ENCODE measurements around the gene CAPNS2.

CAPNS2 gene

DNA sequence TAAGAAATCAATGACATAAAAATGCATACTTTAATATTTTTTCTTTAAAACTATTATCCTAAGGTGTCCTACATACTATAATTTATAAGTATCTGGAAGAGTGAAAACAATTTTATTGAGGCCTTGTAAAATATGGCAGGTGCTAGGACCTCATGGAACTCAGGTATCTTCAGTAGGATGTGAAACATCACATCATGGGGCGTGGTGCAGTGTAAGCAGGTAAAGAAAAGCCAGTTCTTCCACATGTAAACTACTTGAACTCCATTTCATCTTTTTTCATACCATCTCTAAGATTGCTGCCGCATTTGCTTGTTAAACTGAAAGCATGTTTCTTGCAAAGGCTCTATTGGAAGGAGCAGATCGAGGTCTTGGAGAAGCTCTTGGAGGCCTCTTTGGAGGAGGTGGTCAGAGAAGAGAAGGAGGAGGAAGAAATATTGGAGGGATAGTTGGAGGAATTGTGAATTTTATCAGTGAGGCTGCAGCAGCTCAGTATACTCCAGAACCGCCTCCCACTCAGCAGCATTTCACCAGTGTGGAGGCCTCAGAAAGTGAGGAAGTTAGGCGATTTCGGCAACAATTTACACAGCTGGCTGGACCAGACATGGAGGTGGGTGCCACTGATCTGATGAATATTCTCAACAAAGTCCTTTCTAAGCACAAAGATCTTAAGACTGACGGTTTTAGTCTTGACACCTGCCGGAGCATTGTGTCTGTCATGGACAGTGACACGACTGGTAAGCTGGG lies at the start of gene CAPNS2:
Gene CAPNS2, plus strand, starts transcription at position 253 of the 744 bp plus-strand sequence. Its CDS starts 73 bp downstream, at position 326.
- Histone ChIP-seq H3K9me3 (ENCODE audit: low read length) (no peaks in the 10 kb centered on the region), H3K4me3 (ENCODE audit: low read depth in 1 of 2, low read length in 2 of 2) (no peak within 1 kb of the TSS), H3K4me1 (ENCODE audit: insufficient read depth, low read length) (peaks cover 12% of the 10 kb centered on the region), H3K36me3 (ENCODE audit: insufficient read depth, low read length) (no peaks in the 10 kb centered on the region), H3K27ac (ENCODE audit: low read depth, low read length) (no peak within 1 kb of the TSS), H3K9ac (ENCODE audit: low read length) (no peak within 1 kb of the TSS), H3K27me3 (ENCODE audit: control insufficient read depth in 1 of 2, insufficient read depth in 2 of 2, low read length in 2 of 2) (no peaks in the 10 kb centered on the region)

DNA sequence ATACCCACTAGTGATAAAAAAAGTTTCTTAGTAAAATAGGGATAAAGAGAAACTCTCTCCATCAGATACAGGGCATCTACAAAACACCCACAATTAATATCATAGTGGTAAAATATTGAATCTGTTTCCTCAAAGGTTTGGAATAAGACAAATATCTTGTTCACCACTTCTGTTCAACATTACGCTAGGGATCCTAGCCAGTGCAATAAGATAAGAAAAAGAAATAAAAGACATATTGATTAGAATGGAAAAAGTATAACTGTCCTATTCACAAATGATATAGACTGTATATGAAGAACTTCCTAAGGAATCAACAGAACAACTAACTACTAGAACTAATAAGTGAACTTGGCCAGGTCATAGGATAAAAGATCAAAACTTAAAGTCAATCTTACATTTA lies 44.7 kb upstream of the CAPNS2 start:
- H3K27me3 ChIP-seq (ENCODE audit: control insufficient read depth in 1 of 2, insufficient read depth in 2 of 2, low read length in 2 of 2): no peaks in the 10 kb centered on the region
- no peaks in the 10 kb centered on the region for H3K36me3 ChIP-seq (ENCODE audit: insufficient read depth, low read length)
- H3K4me3 ChIP-seq (ENCODE audit: low read depth in 1 of 2, low read length in 2 of 2): no peak overlapping the region

DNA sequence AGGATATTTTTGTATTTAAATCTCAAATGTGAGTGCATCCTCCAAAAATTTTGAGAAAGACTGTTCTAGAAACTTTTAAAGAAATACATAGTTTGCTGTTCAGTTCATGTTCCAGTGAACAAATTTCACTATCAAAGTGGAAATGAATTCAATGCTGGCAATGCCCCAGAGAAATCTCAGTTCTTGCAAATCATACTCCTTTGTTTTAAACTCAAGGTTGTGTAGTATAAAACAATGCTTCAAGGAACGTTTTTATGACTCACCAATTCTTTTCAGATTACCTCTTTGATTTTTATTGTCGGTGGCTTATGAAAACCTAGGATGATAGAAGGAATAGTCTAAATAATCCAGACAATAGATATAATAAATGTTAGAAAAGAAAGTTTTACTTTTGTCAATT lies 40.0 kb upstream of the CAPNS2 start:
- Histone ChIP-seq H3K4me1 (ENCODE audit: insufficient read depth, low read length) (no peaks in the 10 kb centered on the region), H3K9me3 (ENCODE audit: low read length) (peaks cover 10% of the 10 kb centered on the region), H3K4me3 (ENCODE audit: low read depth in 1 of 2, low read length in 2 of 2) (no peak overlapping the region), H3K27me3 (ENCODE audit: control insufficient read depth in 1 of 2, insufficient read depth in 2 of 2, low read length in 2 of 2) (no peaks in the 10 kb centered on the region), H3K9ac (ENCODE audit: low read length) (no peak overlapping the region), H3K27ac (ENCODE audit: low read depth, low read length) (no peak overlapping the region), H3K36me3 (ENCODE audit: insufficient read depth, low read length) (no peaks in the 10 kb centered on the region)

More for the DNA sequence above, 44.7 kb upstream of the CAPNS2 start:
- Histone ChIP-seq H3K4me1 (ENCODE audit: insufficient read depth, low read length) (no peaks in the 10 kb centered on the region), H3K27ac (ENCODE audit: low read depth, low read length) (no peak overlapping the region), H3K9ac (ENCODE audit: low read length) (no peak overlapping the region), H3K9me3 (ENCODE audit: low read length) (peaks cover 10% of the 10 kb centered on the region)

DNA sequence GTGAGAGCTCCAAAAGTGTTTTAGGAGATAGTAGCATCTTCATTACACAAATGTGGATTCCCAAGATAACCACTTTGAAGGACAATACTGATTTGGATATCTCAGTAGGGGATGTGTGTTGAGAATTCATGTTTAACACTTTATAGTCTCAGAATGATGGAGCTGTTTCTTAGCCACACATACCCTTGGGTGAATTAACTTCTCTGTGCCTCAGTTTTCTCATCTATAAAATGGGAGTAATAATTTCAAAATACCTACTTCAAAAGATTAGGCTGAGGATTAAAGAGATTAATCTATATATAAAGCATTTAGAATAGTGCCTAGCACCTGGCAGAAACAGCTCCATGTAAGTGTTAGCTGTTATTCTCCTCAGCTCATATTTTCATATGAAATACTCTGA lies 38.6 kb upstream of the CAPNS2 start:
- Histone ChIP-seq H3K9ac (ENCODE audit: low read length) (no peak overlapping the region), H3K27me3 (ENCODE audit: control insufficient read depth in 1 of 2, insufficient read depth in 2 of 2, low read length in 2 of 2) (no peaks in the 10 kb centered on the region), H3K36me3 (ENCODE audit: insufficient read depth, low read length) (no peaks in the 10 kb centered on the region), H3K27ac (ENCODE audit: low read depth, low read length) (no peak overlapping the region), H3K4me1 (ENCODE audit: insufficient read depth, low read length) (no peaks in the 10 kb centered on the region), H3K9me3 (ENCODE audit: low read length) (no peaks in the 10 kb centered on the region), H3K4me3 (ENCODE audit: low read depth in 1 of 2, low read length in 2 of 2) (no peak overlapping the region)

DNA sequence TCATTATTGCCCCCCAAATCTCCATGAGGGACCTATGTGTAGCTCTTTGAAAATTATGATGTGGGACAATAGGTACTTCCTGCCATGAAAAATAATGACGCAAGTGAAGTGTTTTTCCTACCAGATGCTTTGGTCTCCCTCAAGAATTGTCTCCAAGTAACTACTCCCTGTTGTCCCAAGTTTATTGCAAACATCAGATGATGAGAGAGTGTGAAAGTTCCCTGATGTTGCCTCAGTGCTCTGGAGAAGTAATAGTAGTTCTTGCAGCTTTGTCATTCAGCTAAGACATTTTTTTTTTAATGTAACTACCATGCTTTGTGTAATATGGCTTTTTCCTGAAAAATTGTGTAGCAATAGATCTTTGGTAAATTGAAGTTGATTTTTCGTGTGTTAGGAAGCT lies 37.5 kb upstream of the CAPNS2 start:
- Histone ChIP-seq H3K27me3 (ENCODE audit: control insufficient read depth in 1 of 2, insufficient read depth in 2 of 2, low read length in 2 of 2) (no peaks in the 10 kb centered on the region), H3K9me3 (ENCODE audit: low read length) (no peaks in the 10 kb centered on the region), H3K9ac (ENCODE audit: low read length) (no peak overlapping the region), H3K4me3 (ENCODE audit: low read depth in 1 of 2, low read length in 2 of 2) (no peak overlapping the region), H3K4me1 (ENCODE audit: insufficient read depth, low read length) (no peaks in the 10 kb centered on the region), H3K27ac (ENCODE audit: low read depth, low read length) (no peak overlapping the region), H3K36me3 (ENCODE audit: insufficient read depth, low read length) (no peaks in the 10 kb centered on the region)

DNA sequence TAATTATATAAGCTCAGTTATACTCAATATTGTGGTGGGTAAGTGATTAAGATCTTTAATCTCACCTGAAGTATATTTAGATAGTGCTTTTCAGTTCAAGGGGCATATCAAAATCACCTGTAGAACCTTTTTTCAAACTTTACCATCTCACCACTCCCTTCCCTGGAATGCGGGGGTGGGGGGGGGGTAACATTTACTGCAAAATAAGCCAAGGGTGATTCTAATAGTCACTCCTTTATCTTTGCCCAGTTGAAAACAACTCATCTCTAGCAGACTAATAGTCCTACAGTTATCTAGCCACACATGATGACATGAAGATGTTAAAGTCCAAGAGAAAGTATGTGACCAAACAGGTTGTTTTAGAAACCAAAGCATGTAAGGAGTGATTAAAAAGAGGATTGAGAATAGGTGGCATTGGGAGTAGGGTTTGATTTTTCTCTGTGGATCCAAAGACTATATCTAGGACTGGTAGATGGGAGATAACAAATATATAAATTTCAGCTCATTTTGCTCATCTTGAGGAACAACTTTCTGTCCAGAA lies 36.1 kb upstream of the CAPNS2 start:
- Histone ChIP-seq H3K27ac (ENCODE audit: low read depth, low read length) (no peak overlapping the region), H3K36me3 (ENCODE audit: insufficient read depth, low read length) (no peaks in the 10 kb centered on the region), H3K4me1 (ENCODE audit: insufficient read depth, low read length) (no peaks in the 10 kb centered on the region), H3K9me3 (ENCODE audit: low read length) (no peaks in the 10 kb centered on the region), H3K4me3 (ENCODE audit: low read depth in 1 of 2, low read length in 2 of 2) (no peak overlapping the region), H3K27me3 (ENCODE audit: control insufficient read depth in 1 of 2, insufficient read depth in 2 of 2, low read length in 2 of 2) (no peaks in the 10 kb centered on the region), H3K9ac (ENCODE audit: low read length) (no peak overlapping the region)

DNA sequence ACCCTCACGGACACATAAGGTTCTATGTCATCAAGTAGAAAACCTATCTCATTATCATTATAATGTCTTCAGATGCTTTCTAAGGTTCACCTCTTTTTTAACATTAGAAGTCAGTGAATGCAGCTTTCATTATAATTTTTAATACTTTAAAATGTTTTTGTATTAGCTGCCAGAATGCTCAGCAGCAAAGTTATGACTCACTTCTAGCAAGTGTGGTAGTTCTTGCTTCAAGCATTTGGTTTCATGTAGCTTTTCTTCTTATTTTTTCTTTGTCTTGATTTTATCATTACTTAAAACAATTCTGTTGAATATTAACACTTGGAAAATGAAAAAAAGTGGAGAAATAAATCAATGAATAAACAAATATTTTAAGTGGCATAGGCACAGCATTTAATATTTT lies 34.3 kb upstream of the CAPNS2 start:
- no peak overlapping the region for H3K27ac ChIP-seq (ENCODE audit: low read depth, low read length)
- no peaks in the 10 kb centered on the region for H3K4me1 ChIP-seq (ENCODE audit: insufficient read depth, low read length)
- no peak overlapping the region for H3K9ac ChIP-seq (ENCODE audit: low read length)
- no peaks in the 10 kb centered on the region for H3K9me3 ChIP-seq (ENCODE audit: low read length)
- no peak overlapping the region for H3K4me3 ChIP-seq (ENCODE audit: low read depth in 1 of 2, low read length in 2 of 2)
- H3K27me3 ChIP-seq (ENCODE audit: control insufficient read depth in 1 of 2, insufficient read depth in 2 of 2, low read length in 2 of 2): no peaks in the 10 kb centered on the region
- H3K36me3 ChIP-seq (ENCODE audit: insufficient read depth, low read length): no peaks in the 10 kb centered on the region

DNA sequence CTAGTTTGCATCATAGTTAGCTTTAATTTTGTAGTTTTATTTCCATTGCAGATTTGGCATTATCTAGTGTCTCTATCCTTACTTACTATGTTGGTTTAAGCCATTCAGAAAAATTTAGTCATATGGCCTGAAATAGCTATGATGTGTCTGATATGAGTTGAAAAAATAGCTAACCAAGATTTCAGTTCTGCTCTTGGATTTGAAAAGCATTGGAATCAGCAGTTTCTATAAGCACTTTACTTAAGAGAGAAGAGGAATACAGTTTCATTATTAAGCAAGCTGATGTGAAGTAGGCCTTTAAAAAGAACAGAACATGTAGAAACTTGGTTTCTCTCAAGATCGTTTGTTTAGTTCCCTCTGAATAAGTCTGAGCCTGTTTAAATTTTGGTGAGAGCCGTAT lies 31.7 kb upstream of the CAPNS2 start:
- Histone ChIP-seq H3K9ac (ENCODE audit: low read length) (no peak overlapping the region), H3K9me3 (ENCODE audit: low read length) (no peaks in the 10 kb centered on the region), H3K27ac (ENCODE audit: low read depth, low read length) (no peak overlapping the region), H3K36me3 (ENCODE audit: insufficient read depth, low read length) (no peaks in the 10 kb centered on the region), H3K4me3 (ENCODE audit: low read depth in 1 of 2, low read length in 2 of 2) (no peak overlapping the region), H3K27me3 (ENCODE audit: control insufficient read depth in 1 of 2, insufficient read depth in 2 of 2, low read length in 2 of 2) (no peaks in the 10 kb centered on the region), H3K4me1 (ENCODE audit: insufficient read depth, low read length) (no peaks in the 10 kb centered on the region)

DNA sequence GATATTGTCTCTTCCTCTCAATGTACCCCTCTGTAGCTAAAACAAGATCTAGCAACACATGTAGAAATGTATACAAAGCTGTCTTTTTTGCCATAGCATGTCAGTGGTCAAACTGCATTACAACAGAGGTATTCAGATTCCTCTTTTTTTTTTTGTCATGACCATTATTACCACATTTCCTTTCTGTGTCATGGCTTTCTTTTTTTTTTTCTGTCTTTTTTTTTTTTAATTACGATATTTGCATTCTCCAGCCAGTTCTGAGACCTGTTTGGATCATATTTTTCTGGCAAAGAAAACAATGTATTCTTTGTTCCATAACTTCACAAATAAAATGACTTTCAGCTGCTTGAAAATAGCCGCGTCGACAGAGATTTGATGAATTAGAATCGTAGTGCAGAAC lies 27.4 kb upstream of the CAPNS2 start:
- Histone ChIP-seq H3K4me3 (ENCODE audit: low read depth in 1 of 2, low read length in 2 of 2) (no peak overlapping the region), H3K9ac (ENCODE audit: low read length) (no peak overlapping the region), H3K27me3 (ENCODE audit: control insufficient read depth in 1 of 2, insufficient read depth in 2 of 2, low read length in 2 of 2) (no peaks in the 10 kb centered on the region), H3K4me1 (ENCODE audit: insufficient read depth, low read length) (no peaks in the 10 kb centered on the region), H3K9me3 (ENCODE audit: low read length) (no peaks in the 10 kb centered on the region), H3K27ac (ENCODE audit: low read depth, low read length) (no peak overlapping the region), H3K36me3 (ENCODE audit: insufficient read depth, low read length) (no peaks in the 10 kb centered on the region)

DNA sequence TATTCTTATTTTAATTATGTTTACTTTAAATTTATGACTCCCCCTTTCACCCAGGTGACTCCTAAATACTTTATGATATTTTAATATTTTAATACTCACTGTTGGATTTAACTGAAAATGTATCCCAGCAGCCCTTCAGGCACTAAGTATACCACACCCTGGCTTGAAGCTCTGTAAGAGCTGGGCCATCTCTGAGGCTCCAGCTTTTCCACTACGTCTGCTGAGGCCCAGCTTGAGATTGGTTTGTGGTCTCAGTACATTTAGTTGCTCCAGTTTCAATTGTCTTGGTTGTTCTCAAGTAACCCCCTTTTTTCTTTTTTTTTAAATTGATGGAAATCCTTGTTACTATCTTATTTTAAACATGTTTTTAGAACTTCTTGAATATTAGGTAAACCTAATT lies 27.0 kb upstream of the CAPNS2 start:
- Histone ChIP-seq H3K27me3 (ENCODE audit: control insufficient read depth in 1 of 2, insufficient read depth in 2 of 2, low read length in 2 of 2) (no peaks in the 10 kb centered on the region), H3K4me3 (ENCODE audit: low read depth in 1 of 2, low read length in 2 of 2) (no peak overlapping the region), H3K4me1 (ENCODE audit: insufficient read depth, low read length) (no peaks in the 10 kb centered on the region), H3K9me3 (ENCODE audit: low read length) (no peaks in the 10 kb centered on the region), H3K9ac (ENCODE audit: low read length) (no peak overlapping the region), H3K27ac (ENCODE audit: low read depth, low read length) (no peak overlapping the region), H3K36me3 (ENCODE audit: insufficient read depth, low read length) (no peaks in the 10 kb centered on the region)

DNA sequence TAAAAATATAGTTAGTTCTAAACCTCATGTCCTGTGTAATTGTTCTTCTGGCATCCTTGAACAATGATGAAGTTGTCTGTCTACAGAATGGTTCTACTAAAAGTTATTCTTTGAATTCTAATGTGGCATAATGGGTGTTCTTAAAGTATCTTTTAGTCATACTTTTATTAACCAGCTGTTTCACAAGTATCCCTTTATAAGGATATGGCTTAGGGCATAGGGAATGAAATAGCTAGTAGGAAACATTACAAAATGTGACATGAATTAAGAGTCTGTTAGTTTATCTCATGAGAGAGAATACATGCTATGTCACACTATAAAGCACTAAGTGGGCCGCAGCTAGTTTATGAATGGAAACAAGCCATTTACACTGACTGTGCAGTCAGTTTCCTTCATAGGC lies 26.3 kb upstream of the CAPNS2 start:
- Histone ChIP-seq H3K9me3 (ENCODE audit: low read length) (no peaks in the 10 kb centered on the region), H3K4me3 (ENCODE audit: low read depth in 1 of 2, low read length in 2 of 2) (no peak overlapping the region), H3K36me3 (ENCODE audit: insufficient read depth, low read length) (no peaks in the 10 kb centered on the region), H3K9ac (ENCODE audit: low read length) (no peak overlapping the region), H3K27ac (ENCODE audit: low read depth, low read length) (no peak overlapping the region), H3K4me1 (ENCODE audit: insufficient read depth, low read length) (no peaks in the 10 kb centered on the region), H3K27me3 (ENCODE audit: control insufficient read depth in 1 of 2, insufficient read depth in 2 of 2, low read length in 2 of 2) (no peaks in the 10 kb centered on the region)

DNA sequence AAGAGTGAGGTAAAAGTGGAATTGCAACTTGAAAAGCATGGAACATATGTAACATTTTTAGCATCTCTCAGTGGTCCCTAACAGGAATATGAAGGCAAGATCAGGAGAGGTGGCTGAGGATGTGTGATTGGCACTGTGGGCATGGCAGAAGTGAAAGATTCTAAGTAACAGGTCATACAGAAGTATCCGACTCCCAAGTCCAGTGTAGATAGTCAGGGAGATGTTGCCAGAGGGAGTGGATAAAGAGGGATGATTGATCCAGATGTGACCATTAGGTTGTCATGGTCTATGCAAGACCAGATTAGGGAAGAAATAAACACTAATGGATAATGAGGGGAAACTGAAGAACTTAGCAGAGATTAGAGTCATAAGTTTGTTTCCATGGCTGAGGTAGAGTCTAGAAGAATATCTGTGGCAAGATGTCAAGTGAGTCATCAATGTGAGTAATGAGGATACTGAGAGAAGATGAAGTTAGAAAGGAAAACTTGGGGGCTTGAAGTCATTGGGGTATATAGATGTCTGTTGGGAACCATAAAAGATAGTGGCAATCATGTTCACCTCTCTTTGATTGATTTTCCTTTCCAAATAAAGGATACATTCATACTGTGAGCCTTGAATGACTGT lies 23.9 kb upstream of the CAPNS2 start:
- Histone ChIP-seq H3K27me3 (ENCODE audit: control insufficient read depth in 1 of 2, insufficient read depth in 2 of 2, low read length in 2 of 2) (no peaks in the 10 kb centered on the region), H3K27ac (ENCODE audit: low read depth, low read length) (no peak overlapping the region), H3K4me1 (ENCODE audit: insufficient read depth, low read length) (no peaks in the 10 kb centered on the region), H3K9ac (ENCODE audit: low read length) (no peak overlapping the region), H3K36me3 (ENCODE audit: insufficient read depth, low read length) (no peaks in the 10 kb centered on the region), H3K4me3 (ENCODE audit: low read depth in 1 of 2, low read length in 2 of 2) (no peak overlapping the region), H3K9me3 (ENCODE audit: low read length) (no peaks in the 10 kb centered on the region)

Measured in muscle layer of colon (tissue), 2 donors.